Astrocyte of the cerebellum (primary cell): ENCODE results near the gene ANKS4B.
"Not testable (repeated sequence)": the region's sequence is repeated elsewhere in the genome, so short reads cannot be mapped to it uniquely, and the experiment has no call there.

ENCODE experiments used
- DNase-seq: peaks from one replicate; pipeline ENCODE4 v3.0.0-alpha.2; 2011; ENCODE audit warnings: low read depth
- H3K4me3 ChIP-seq: 2 replicates; pipeline ENCODE4 v1.5.1; 2011; ENCODE audit warnings: mild to moderate bottlenecking, low read depth, low read length, moderate library complexity
- in situ Hi-C: cut with HindIII; loops from 2 replicates; pipeline ENCODE4 v1.10.0; 2017; ENCODE audit warnings: low sequenced_read_pairs
- TF ChIP-seq, protein P1 (sequence below): IDR thresholded peaks from 2 replicates; pipeline ENCODE4 v1.5.1; 2012; ENCODE audit warnings: low read length, low read depth, moderate library complexity, mild to moderate bottlenecking; ENCODE audit errors: missing control alignments

Gene ANKS4B

DNA sequence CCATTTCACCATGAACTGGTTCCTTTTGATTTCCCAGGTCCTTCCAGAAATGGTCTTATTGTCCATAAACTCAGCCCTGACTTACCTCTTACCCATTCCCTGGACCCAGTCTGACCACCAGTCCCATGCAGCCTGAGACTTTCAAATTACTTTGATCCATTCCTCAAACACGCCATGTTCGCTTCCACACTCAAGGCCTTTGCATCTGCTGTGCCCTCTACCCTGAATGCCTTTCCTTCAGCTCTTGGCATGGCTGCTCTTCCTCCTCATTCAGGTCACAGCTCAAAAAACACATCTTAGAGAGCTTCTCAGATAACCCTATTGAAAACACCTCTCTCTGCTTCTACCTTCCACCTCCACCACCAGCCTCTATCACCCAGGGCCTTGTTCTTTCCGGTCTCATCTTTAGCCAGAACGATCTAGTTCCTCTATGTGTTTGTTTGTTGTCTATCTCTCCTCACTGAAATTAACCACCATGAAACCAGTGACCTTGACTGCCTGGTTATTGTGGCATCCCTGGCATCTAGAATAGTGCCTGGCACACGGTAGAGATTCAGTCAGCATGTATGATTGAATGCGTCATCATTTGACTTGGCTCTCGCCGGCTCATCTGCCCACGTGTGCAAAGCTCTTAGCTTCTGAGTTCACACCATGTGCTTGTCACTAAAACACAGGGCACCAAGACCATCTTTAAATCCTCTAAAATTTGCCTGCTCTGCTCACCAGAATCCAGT lies 31.8 kb downstream of the ANKS4B start:
- no peak overlapping the region for H3K4me3 ChIP-seq
- in situ Hi-C loops: loop anchor here (5.0 kb wide), 1 partner anchor 33 kb away; the partner anchor contains the start of gene ANKS4B
- no peak for DNase-seq
- TF ChIP-seq, protein P1, sequence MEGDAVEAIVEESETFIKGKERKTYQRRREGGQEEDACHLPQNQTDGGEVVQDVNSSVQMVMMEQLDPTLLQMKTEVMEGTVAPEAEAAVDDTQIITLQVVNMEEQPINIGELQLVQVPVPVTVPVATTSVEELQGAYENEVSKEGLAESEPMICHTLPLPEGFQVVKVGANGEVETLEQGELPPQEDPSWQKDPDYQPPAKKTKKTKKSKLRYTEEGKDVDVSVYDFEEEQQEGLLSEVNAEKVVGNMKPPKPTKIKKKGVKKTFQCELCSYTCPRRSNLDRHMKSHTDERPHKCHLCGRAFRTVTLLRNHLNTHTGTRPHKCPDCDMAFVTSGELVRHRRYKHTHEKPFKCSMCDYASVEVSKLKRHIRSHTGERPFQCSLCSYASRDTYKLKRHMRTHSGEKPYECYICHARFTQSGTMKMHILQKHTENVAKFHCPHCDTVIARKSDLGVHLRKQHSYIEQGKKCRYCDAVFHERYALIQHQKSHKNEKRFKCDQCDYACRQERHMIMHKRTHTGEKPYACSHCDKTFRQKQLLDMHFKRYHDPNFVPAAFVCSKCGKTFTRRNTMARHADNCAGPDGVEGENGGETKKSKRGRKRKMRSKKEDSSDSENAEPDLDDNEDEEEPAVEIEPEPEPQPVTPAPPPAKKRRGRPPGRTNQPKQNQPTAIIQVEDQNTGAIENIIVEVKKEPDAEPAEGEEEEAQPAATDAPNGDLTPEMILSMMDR: no peak

- DNase-seq: no peak
- TF ChIP-seq, protein P1: no peak
- H3K4me3 ChIP-seq: no peak overlapping the region
- in situ Hi-C loops: loop anchor here (5.0 kb wide), 1 partner anchor 35 kb away; the partner anchor contains the start of gene ANKS4B
These were observed 33.8 kb downstream of the ANKS4B start for GRCh38 chr16:21267298-21267697.

DNA sequence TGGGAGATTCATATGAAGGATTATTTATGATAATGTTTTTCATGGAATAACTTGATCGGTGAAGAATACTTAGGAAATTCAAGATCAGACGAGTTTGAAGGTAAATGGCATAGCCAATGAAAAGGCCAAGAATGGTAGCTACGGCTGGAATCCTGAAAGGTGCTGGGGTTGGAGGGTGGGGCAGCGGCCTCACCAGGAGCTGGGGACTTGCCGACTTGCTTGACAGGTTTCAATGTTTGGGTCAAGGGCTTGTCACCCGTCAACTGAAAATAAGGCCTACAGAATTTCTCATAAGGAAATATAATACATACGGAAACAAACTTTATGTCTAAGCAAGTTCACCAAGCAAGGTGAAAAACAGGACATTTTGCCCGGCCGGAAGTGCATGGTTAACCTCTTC lies 34.7 kb downstream of the ANKS4B start:
- TF ChIP-seq, protein P1: no peak
- no peak overlapping the region for H3K4me3 ChIP-seq
- no peak for DNase-seq
- in situ Hi-C loops: loop anchor here (5.0 kb wide), 1 partner anchor 36 kb away; the partner anchor contains the start of gene ANKS4B

DNA sequence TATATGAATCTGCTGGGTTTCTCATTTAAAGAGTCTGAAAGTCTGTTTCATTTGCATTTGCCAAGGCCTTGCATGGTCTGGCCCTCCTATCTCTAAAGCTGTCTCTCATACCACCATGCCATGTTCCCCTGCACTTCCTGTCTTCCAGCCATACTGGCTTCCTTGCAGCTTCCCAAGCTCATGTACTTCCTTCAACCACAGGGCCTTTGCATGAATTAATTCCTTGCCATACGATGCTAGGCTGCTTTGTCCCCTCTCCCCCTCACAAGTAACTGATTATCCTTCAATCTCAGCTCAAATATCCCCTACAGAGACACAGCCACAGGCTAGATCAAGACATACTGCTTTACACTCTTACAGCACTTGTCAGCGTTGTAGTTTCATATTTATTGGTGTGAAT lies 38.8 kb downstream of the ANKS4B start:
- in situ Hi-C loops: no loop called here
- H3K4me3 ChIP-seq: no peak overlapping the region
- no peak for DNase-seq
- TF ChIP-seq, protein P1: no peak

DNA sequence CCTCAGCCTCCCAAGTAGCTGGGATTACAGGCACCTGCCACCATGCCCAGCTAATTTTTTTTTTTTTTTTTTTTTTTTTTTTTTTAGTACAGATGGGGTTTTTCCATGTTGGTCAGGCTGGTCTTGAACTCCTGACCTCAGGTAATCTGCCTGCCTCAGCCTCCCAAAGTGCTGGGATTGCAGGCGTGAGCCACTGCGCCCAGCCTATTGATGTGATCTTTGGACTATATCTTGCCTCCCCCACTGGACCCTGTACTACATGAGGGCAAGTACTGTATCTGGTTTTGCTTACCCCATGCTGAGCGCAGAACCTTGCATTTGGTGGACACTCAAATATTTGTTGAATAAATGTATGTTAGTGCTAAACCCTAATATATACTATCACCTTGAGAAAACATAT lies 39.3 kb downstream of the ANKS4B start:
- H3K4me3 ChIP-seq, in situ Hi-C loops, DNase-seq: not testable (repeated sequence)

GRCh38 chr16:21274172-21274726 lies 40.8 kb downstream of the ANKS4B start:
- no peak overlapping the region for H3K4me3 ChIP-seq
- TF ChIP-seq, protein P1: no peak
- DNase-seq: no peak
- in situ Hi-C loops: no loop called here

GRCh38 chr16:21275529-21275928 lies 42.0 kb downstream of the ANKS4B start:
- TF ChIP-seq, protein P1: no peak
- no peak overlapping the region for H3K4me3 ChIP-seq
- DNase-seq: no peak
- in situ Hi-C loops: no loop called here
